WERI-Rb-1 (cell line): ENCODE results near the gene DGCR2.
"Not testable (repeated sequence)": the region's sequence is repeated elsewhere in the genome, so short reads cannot be mapped to it uniquely, and the experiment has no call there.

Experiments used
- DNase-seq: peaks from one replicate; pipeline ENCODE4 v3.0.0-alpha.2; 2020
- H3K27ac ChIP-seq: fragments of 250-450 bp; sonication (Bioruptor Pico); 2 replicates; pipeline ENCODE4 v1.5.1; 2020; ENCODE audit warnings: mild to moderate bottlenecking, moderate library complexity
- H3K27me3 ChIP-seq: fragments of 250-450 bp; sonication (Bioruptor Pico); 2 replicates; pipeline ENCODE4 v1.5.1; 2021; ENCODE audit warnings: mild to moderate bottlenecking, low read depth, moderate library complexity; ENCODE audit not compliant: insufficient read depth, severe bottlenecking
- H3K36me3 ChIP-seq: fragments of 250-450 bp; sonication (Bioruptor Pico); 2 replicates; pipeline ENCODE4 v1.5.1; 2020; ENCODE audit warnings: mild to moderate bottlenecking, moderate library complexity
- H3K4me3 ChIP-seq: 2 replicates; pipeline ENCODE4 v1.5.1; 2011; ENCODE audit warnings: low read depth, mild to moderate bottlenecking, control low read depth, low read length
- H3K9me3 ChIP-seq: fragments of 250-450 bp; sonication (Bioruptor Pico); 2 replicates; pipeline ENCODE4 v1.5.1; 2021; ENCODE audit warnings: mild to moderate bottlenecking, moderate library complexity; ENCODE audit not compliant: severe bottlenecking
- CTCF ChIP-seq: IDR thresholded peaks from 2 replicates; pipeline ENCODE4 v1.5.1; 2011; ENCODE audit warnings: low read depth, mild to moderate bottlenecking, control low read depth, inconsistent platforms, low read length

DGCR2 gene

GRCh38 chr22:19082101-19082500, 40.1 kb downstream of the DGCR2 start:
- Histone ChIP-seq H3K27me3 (no peaks in the 10 kb centered on the region), H3K27ac (no peak overlapping the region), H3K36me3 (no peaks in the 10 kb centered on the region), H3K9me3 (no peaks in the 10 kb centered on the region), H3K4me3 (no peak overlapping the region)
- no peak for TF ChIP-seq CTCF
- no peak for DNase-seq

GRCh38 chr22:19081351-19081750, 40.9 kb downstream of the DGCR2 start:
- no peak for DNase-seq
- no peak overlapping the region for H3K4me3 ChIP-seq
- no peaks in the 10 kb centered on the region for H3K27me3 ChIP-seq
- H3K27ac ChIP-seq, result no peak overlapping the region
- H3K9me3 ChIP-seq, result no peaks in the 10 kb centered on the region
- no peaks in the 10 kb centered on the region for H3K36me3 ChIP-seq
- no peak for TF ChIP-seq CTCF

GRCh38 chr22:19080853-19081252, 41.4 kb downstream of the DGCR2 start:
- H3K27ac ChIP-seq, result no peak overlapping the region
- H3K36me3 ChIP-seq, result no peaks in the 10 kb centered on the region
- no peak for TF ChIP-seq CTCF
- no peaks in the 10 kb centered on the region for H3K9me3 ChIP-seq
- no peak for DNase-seq
- no peaks in the 10 kb centered on the region for H3K27me3 ChIP-seq
- no peak overlapping the region for H3K4me3 ChIP-seq

GRCh38 chr22:19079691-19080090, 42.5 kb downstream of the DGCR2 start:
- no peak for DNase-seq
- no peak overlapping the region for H3K4me3 ChIP-seq
- no peak overlapping the region for H3K27ac ChIP-seq
- no peaks in the 10 kb centered on the region for H3K9me3 ChIP-seq
- no peaks in the 10 kb centered on the region for H3K27me3 ChIP-seq
- TF ChIP-seq CTCF, result no peak
- no peaks in the 10 kb centered on the region for H3K36me3 ChIP-seq

GRCh38 chr22:19075404-19075803, 46.8 kb downstream of the DGCR2 start:
- H3K36me3 ChIP-seq, result peaks cover 17% of the 10 kb centered on the region
- no peak overlapping the region for H3K27ac ChIP-seq
- TF ChIP-seq CTCF, result no peak
- no peaks in the 10 kb centered on the region for H3K27me3 ChIP-seq
- H3K4me3 ChIP-seq, result no peak overlapping the region
- DNase-seq, result no peak
- H3K9me3 ChIP-seq, result no peaks in the 10 kb centered on the region

- not testable (repeated sequence) for H3K27ac ChIP-seq, H3K4me3 ChIP-seq, DNase-seq, H3K27me3 ChIP-seq, H3K9me3 ChIP-seq
- peaks cover 31% of the 10 kb centered on the region for H3K36me3 ChIP-seq
Measured at GRCh38 chr22:19072853-19073252, 49.4 kb downstream of the DGCR2 start.
